Measurements from ENCODE around the gene ABR.

GRCh38 chr17:1011760-1012735 lies 167.7 kb downstream of the ABR start:
- TF ChIP-seq EZH2 (IDR thresholded peaks at IDR 0.05) (no peak), CTCF (IDR thresholded peaks at IDR 0.05) (no peak), EZH2phosphoT487 (IDR thresholded peaks at IDR 0.05) (no peak)
